IPS-20b (cell line): Measurements from ENCODE around the gene MAST1.
"Not testable (repeated sequence)": the region's sequence is repeated elsewhere in the genome, so short reads cannot be mapped to it uniquely, and the experiment has no call there.

ENCODE experiments used
- H3K27ac ChIP-seq: one replicate; pipeline ENCODE4 v1.5.1; 2013; ENCODE audit warnings: low read length
- H3K27me3 ChIP-seq: 2 replicates; pipeline ENCODE4 v1.6.1; 2013; ENCODE audit warnings: mild to moderate bottlenecking, low read length, inconsistent platforms; ENCODE audit not compliant: insufficient read depth
- H3K36me3 ChIP-seq: 2 replicates; pipeline ENCODE4 v1.6.1; 2013; ENCODE audit warnings: low read depth, mild to moderate bottlenecking, inconsistent platforms, low read length, moderate library complexity; ENCODE audit not compliant: insufficient read depth
- H3K4me1 ChIP-seq: 2 replicates; pipeline ENCODE4 v1.6.1; 2013; ENCODE audit warnings: mild to moderate bottlenecking, control low read depth, inconsistent platforms, low read length, moderate library complexity; ENCODE audit not compliant: insufficient read depth
- H3K4me3 ChIP-seq: 2 replicates; pipeline ENCODE4 v1.5.1; 2013; ENCODE audit warnings: mild to moderate bottlenecking, low read length, inconsistent platforms
- H3K9ac ChIP-seq: 2 replicates; pipeline ENCODE4 v1.6.1; 2013; ENCODE audit warnings: low read depth, mild to moderate bottlenecking, inconsistent platforms, low read length, moderate library complexity
- H3K9me3 ChIP-seq: 2 replicates; pipeline ENCODE4 v1.6.1; 2013; ENCODE audit warnings: mild to moderate bottlenecking, low read depth, low read length, inconsistent platforms; ENCODE audit not compliant: insufficient read depth

MAST1 gene

GRCh38 chr19:12884627-12884925 lies 46.3 kb downstream of the MAST1 start:
- peaks cover 58% of the 10 kb centered on the region for H3K27me3 ChIP-seq
- no peaks in the 10 kb centered on the region for H3K36me3 ChIP-seq
- peak overlapping the region; percentile 66; the same call in 1 of the 2 replicates for H3K4me3 ChIP-seq
- peak overlapping the region; percentile 26; the same call in 1 of the 2 replicates for H3K9ac ChIP-seq
- no peaks in the 10 kb centered on the region for H3K4me1 ChIP-seq
- H3K27ac ChIP-seq = no peak overlapping the region
- no peaks in the 10 kb centered on the region; the same call in 1 of the 2 replicates for H3K9me3 ChIP-seq

DNA sequence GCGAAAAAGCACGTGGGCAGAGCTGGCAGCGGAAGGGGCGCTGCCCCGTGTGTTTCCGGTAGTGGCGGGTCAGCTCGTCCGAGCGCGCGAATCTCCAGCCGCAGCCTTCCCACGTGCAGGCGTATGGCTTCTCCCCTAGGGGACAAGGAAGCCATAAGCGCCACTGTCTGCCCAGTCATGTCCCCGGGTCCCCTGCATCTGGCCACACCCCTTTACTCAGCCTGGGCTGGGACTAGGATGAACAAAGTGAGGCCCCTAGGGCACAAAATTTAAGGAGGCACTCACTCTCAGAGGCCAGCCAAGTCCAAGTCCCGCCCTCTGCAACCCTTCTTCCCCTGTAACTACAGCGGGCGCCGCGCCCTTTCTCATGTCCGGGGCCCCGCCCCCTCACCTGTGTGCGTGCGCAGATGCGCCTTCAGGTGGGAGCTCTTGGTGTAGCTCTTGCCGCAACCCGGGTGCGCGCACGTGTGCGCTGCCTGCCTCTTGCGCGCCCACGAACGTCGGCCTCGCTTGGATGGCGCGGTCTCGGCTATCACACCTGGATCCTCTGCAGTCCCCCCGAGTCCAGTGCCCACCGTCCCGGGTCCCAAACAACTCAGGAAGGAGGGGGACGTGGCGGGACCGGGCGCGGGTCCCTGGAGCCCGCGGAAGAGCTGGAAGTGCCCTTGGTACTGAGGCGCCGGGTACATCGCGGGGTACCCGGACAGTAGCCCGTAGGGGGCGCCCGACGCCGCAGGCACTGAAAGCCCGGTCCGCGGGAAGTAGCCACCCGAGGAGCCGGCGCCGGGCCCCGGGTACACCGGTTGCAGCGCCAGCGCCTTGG lies 46.8 kb downstream of the MAST1 start:
- Histone ChIP-seq H3K9ac (peak overlapping the region; percentile 72; the same call in 1 of the 2 replicates), H3K36me3 (no peaks in the 10 kb centered on the region), H3K27me3 (peaks cover 58% of the 10 kb centered on the region), H3K9me3 (no peaks in the 10 kb centered on the region; the same call in 1 of the 2 replicates), H3K27ac (no peak overlapping the region), H3K4me1 (no peaks in the 10 kb centered on the region), H3K4me3 (peak overlapping the region; percentile 66)

- H3K36me3 ChIP-seq = no peaks in the 10 kb centered on the region
- no peak overlapping the region for H3K27ac ChIP-seq
- no peaks in the 10 kb centered on the region for H3K4me1 ChIP-seq
- peaks cover 51% of the 10 kb centered on the region for H3K27me3 ChIP-seq
- peak overlapping the region; percentile 72; the same call in 1 of the 2 replicates for H3K9ac ChIP-seq
- H3K4me3 ChIP-seq = peak overlapping the region; percentile 66
- no peaks in the 10 kb centered on the region; the same call in 1 of the 2 replicates for H3K9me3 ChIP-seq
Observed at GRCh38 chr19:12885749-12886650, 47.7 kb downstream of the MAST1 start.

GRCh38 chr19:12886651-12886968 lies 48.3 kb downstream of the MAST1 start:
- Histone ChIP-seq H3K9me3 (no peaks in the 10 kb centered on the region; the same call in 1 of the 2 replicates), H3K9ac (no peak overlapping the region), H3K36me3 (no peaks in the 10 kb centered on the region), H3K4me3 (no peak overlapping the region), H3K4me1 (no peaks in the 10 kb centered on the region), H3K27ac (no peak overlapping the region), H3K27me3 (peaks cover 51% of the 10 kb centered on the region)

GRCh38 chr19:12886969-12887747 lies 48.8 kb downstream of the MAST1 start, which contains the start of gene KLF1:
Gene KLF1 (minus strand): TSS chr19:12887201. CDS start chr19:12887140, 61 bp downstream.
- peak within 1 kb of the TSS; percentile 72; the same call in 1 of the 2 replicates for H3K9ac ChIP-seq
- H3K9me3 ChIP-seq = no peaks in the 10 kb centered on the region; the same call in 1 of the 2 replicates
- H3K27me3 ChIP-seq = peaks cover 49% of the 10 kb centered on the region
- no peaks in the 10 kb centered on the region for H3K36me3 ChIP-seq
- H3K4me3 ChIP-seq = peak within 1 kb of the TSS; percentile 66
- H3K27ac ChIP-seq = no peak within 1 kb of the TSS
- H3K4me1 ChIP-seq = no peaks in the 10 kb centered on the region

- Histone ChIP-seq H3K27ac (no peak overlapping the region), H3K27me3 (peaks cover 44% of the 10 kb centered on the region), H3K4me3 (no peak overlapping the region), H3K36me3 (peaks cover 3% of the 10 kb centered on the region), H3K9me3 (no peaks in the 10 kb centered on the region; the same call in 1 of the 2 replicates), H3K9ac (no peak overlapping the region), H3K4me1 (no peaks in the 10 kb centered on the region)
Observed at GRCh38 chr19:12888006-12888603, 49.8 kb downstream of the MAST1 start.

DNA sequence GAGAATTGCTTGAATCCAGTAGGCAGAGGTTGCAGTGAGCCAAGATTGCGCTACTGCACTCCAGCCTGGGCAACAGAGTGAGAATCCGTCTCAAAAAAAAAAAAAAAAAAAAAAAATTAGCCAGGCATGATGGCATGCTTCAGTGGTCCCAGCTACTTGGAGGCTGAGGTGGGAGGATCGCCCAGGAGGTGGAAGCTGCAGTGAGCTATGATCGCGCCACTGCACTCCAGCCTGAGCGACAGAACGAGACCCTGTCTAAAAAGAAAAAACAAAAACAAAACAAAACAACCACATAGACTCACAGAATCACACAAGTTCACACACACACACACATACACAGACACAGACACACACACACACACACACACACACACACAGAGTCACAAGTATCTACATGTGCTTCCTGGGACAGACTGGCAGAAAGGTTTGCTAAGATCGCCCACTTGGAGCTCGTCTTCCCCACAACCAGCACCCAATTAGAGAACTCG lies 52.0 kb downstream of the MAST1 start:
- not testable (repeated sequence) for H3K4me1 ChIP-seq, H3K9me3 ChIP-seq
- Histone ChIP-seq H3K9ac (peak overlapping the region; percentile 86; the same call in 1 of the 2 replicates), H3K36me3 (peaks cover 25% of the 10 kb centered on the region), H3K27ac (peak overlapping the region; percentile 90), H3K27me3 (peaks cover 26% of the 10 kb centered on the region), H3K4me3 (peak overlapping the region; percentile 79)

DNA sequence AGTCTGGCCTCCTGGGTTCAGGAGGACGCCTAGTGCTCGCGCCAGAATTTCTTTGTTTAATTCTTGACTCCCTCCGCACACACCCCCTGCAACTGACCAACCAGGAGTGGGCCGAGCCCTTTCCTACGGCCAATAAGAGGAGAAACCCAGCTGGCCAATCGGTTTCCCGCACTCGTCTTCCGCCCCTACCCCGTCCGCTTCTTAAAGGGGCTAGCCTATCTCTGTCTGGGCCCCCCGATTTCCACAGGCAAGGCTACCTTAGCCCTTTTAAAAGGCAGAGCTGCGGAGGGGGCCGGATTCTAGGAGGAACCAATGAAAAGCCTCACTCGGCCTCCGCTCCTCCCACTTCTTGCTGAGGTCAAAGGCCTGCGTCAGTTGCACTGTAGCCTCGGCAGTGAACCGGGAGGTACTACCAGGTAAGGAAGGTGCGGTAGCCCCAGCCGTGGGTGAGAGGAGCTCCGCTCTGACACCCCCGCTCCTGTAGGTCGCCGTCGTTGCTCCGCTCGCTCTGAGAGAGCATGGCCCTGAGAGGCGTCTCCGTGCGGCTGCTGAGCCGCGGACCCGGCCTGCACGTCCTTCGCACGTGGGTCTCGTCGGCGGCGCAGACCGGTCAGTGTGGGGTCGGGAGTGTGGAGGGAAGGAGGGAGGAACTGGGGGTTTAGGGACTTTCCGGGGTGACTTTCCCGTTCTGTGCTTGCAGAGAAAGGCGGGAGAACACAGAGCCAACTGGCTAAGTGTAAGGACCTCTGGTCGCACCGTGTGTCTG lies 52.7 kb downstream of the MAST1 start, which contains the start of gene GCDH:
TSS of gene GCDH (plus strand) at position 374 of the 766 bp plus-strand sequence. CDS start at position 519, 145 bp downstream.
- no peaks in the 10 kb centered on the region for H3K9me3 ChIP-seq
- peak within 1 kb of the TSS; percentile 98 for H3K4me3 ChIP-seq
- no peaks in the 10 kb centered on the region for H3K4me1 ChIP-seq
- H3K27me3 ChIP-seq = peaks cover 22% of the 10 kb centered on the region
- peak within 1 kb of the TSS; percentile 86 for H3K9ac ChIP-seq
- H3K36me3 ChIP-seq = peaks cover 28% of the 10 kb centered on the region
- peak within 1 kb of the TSS; percentile 90 for H3K27ac ChIP-seq

- peak overlapping the region; percentile 98 for H3K4me3 ChIP-seq
- no peaks in the 10 kb centered on the region for H3K9me3 ChIP-seq
- no peaks in the 10 kb centered on the region for H3K4me1 ChIP-seq
- peaks cover 35% of the 10 kb centered on the region for H3K36me3 ChIP-seq
- peak overlapping the region; percentile 84 for H3K9ac ChIP-seq
- H3K27ac ChIP-seq = no peak overlapping the region
- peaks cover 16% of the 10 kb centered on the region for H3K27me3 ChIP-seq
Observed at GRCh38 chr19:12891553-12892021, 53.3 kb downstream of the MAST1 start.

DNA sequence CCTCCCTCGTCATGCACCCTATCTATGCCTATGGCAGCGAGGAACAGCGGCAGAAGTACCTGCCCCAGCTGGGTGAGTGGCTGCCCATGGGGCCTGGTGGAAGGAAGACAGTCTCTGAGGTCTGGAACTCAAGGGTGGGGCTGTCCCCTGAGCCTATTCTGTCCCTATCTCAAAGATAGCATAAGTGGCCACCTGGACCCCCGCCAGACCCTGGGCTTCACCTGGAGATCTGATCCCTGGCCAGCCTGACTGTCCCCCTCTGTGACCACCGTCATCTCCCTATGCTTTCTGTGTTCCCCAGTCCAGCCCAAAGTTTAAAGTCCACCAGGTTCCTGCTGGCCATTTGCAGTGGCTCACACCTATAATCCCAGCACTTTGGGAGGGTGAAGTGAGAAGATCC lies 55.3 kb downstream of the MAST1 start:
- H3K9me3 ChIP-seq = no peaks in the 10 kb centered on the region
- H3K36me3 ChIP-seq = peaks cover 52% of the 10 kb centered on the region

More for the DNA sequence above, 55.3 kb downstream of the MAST1 start:
- Histone ChIP-seq H3K27me3 (no peaks in the 10 kb centered on the region; the same call in 1 of the 2 replicates), H3K27ac (no peak overlapping the region), H3K4me3 (no peak overlapping the region), H3K9ac (no peak overlapping the region), H3K4me1 (no peaks in the 10 kb centered on the region)
